Vagina (tissue), 2 donors: ENCODE results near the gene CLEC10A.
A peak's percentile ranks its signal among the peaks of the same experiment; 100 is the strongest.

Experiments used
- POLR2A ChIP-seq, 2 donors: fragments of 450-650 bp; IDR thresholded peaks; one replicate each; pipeline ENCODE4 v1.6.1; 2017; ENCODE audit warnings: antibody characterized with exemption in 2 of 2, mild to moderate bottlenecking in 2 of 2, moderate library complexity in 2 of 2
- POLR2AphosphoS5 ChIP-seq, 2 donors: sonication (generic); formaldehyde crosslinking; IDR thresholded peaks; one replicate each; pipeline ENCODE4 v1.9.0; 2017; ENCODE audit warnings: antibody characterized with exemption in 2 of 2, mild to moderate bottlenecking in 2 of 2, low read depth in 1 of 2; ENCODE audit not compliant: insufficient read depth in 1 of 2
- TF ChIP-seq, protein P1 (sequence below), 3 experiments: fragments of 450-650 bp in 2 of 3; fragments of 200-600 bp in 1 of 3; sonication (generic) in 1 of 3; IDR thresholded peaks; one replicate each; pipeline ENCODE4 v1.5.1; 2017 to 2019; ENCODE audit warnings: antibody characterized with exemption in 3 of 3, mild to moderate bottlenecking in 2 of 3, moderate library complexity in 2 of 3

DNA sequence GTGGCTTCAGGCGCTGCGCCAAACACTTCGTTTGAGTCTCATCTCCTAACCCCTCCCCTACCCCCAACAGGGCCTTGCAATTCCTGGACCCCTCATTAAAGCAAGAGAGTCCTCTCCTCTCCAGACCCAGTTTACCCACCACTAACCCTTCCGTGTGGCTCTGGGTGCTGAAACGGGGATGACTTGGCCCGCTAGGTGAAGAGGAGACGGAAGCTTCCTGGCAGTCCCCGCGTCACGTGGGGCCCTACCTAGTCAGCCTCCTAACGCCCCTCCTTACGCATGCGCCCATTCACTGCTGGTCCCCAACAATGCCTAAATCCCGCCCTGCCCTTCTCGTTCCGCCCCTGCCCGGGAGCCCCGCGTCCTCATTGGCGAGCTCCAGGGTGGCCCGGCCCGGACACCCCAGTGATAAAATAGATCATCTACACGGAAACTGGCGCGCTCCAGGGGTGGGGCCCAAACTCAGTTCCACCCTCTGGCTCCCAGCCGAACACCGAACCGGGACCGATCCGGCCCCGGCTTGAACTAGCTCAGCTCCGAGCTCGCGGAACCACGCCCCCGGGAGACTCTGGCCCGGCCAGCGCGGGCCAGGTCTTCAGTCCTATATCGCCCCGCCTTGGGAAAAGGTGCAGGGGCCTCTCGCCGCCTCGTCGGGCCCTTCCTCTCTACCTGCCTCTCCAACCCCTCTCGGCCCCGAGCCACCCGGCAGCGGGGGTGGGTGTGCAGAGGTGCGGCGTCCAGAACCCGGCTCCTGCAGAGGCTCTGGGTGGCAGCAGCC is 44.3 kb downstream of the CLEC10A start, which contains the start of gene SLC16A13:
- TF ChIP-seq, protein P1, sequence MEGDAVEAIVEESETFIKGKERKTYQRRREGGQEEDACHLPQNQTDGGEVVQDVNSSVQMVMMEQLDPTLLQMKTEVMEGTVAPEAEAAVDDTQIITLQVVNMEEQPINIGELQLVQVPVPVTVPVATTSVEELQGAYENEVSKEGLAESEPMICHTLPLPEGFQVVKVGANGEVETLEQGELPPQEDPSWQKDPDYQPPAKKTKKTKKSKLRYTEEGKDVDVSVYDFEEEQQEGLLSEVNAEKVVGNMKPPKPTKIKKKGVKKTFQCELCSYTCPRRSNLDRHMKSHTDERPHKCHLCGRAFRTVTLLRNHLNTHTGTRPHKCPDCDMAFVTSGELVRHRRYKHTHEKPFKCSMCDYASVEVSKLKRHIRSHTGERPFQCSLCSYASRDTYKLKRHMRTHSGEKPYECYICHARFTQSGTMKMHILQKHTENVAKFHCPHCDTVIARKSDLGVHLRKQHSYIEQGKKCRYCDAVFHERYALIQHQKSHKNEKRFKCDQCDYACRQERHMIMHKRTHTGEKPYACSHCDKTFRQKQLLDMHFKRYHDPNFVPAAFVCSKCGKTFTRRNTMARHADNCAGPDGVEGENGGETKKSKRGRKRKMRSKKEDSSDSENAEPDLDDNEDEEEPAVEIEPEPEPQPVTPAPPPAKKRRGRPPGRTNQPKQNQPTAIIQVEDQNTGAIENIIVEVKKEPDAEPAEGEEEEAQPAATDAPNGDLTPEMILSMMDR (IDR thresholded peaks at IDR 0.05) = peak in 1 of 3 experiments; percentile 17
- peak; percentile 86 to 92 for TF ChIP-seq POLR2AphosphoS5 (IDR thresholded peaks at IDR 0.05; ENCODE audit: insufficient read depth in 1 of 2, low read depth in 1 of 2)
- peak; percentile 5 to 52 for TF ChIP-seq POLR2A (IDR thresholded peaks at IDR 0.05)
